ENCODE data around the gene RNF103.

Gene RNF103

GRCh38 chr2:86570059-86570458 is 53.6 kb downstream of the RNF103 start:
- no peak overlapping the region for H3K4me3 ChIP-seq (replicated peaks; ENCODE audit: low read depth, low read length)
- no peak for TF ChIP-seq CTCF (IDR thresholded peaks at IDR 0.05; ENCODE audit: low read length, missing control alignments)
- peak; percentile 39 for DNase-seq (ENCODE audit: low read depth)

- no peak for DNase-seq (ENCODE audit: low read depth)
- no peak overlapping the region for H3K4me3 ChIP-seq (replicated peaks; ENCODE audit: low read depth, low read length)
- no peak for TF ChIP-seq CTCF (IDR thresholded peaks at IDR 0.05; ENCODE audit: low read length, missing control alignments)
Observed at GRCh38 chr2:86566821-86567190, 56.9 kb downstream of the RNF103 start.

- no peak for TF ChIP-seq CTCF (IDR thresholded peaks at IDR 0.05; ENCODE audit: low read length, missing control alignments)
- no peak overlapping the region for H3K4me3 ChIP-seq (replicated peaks; ENCODE audit: low read depth, low read length)
- DNase-seq (ENCODE audit: low read depth): no peak
Observed at GRCh38 chr2:86566158-86566820, 57.4 kb downstream of the RNF103 start.

GRCh38 chr2:86563650-86564061 is 60.0 kb downstream of the RNF103 start:
- no peak for TF ChIP-seq CTCF (IDR thresholded peaks at IDR 0.05; ENCODE audit: low read length, missing control alignments)
- no peak for DNase-seq (ENCODE audit: low read depth)
- peak overlapping the region; percentile 92 for H3K4me3 ChIP-seq (replicated peaks; ENCODE audit: low read depth, low read length)

- peak; percentile 98 for DNase-seq (ENCODE audit: low read depth)
- peak within 1 kb of the TSS; percentile 92 for H3K4me3 ChIP-seq (replicated peaks; ENCODE audit: low read depth, low read length)
Observed at GRCh38 chr2:86562922-86563649, 60.6 kb downstream of the RNF103 start, which contains the start of gene CHMP3. CHMP3 (minus strand) TSS chr2:86563443; CDS start chr2:86563348, 95 bp downstream.

GRCh38 chr2:86562485-86562921 is 61.2 kb downstream of the RNF103 start:
- no peak for DNase-seq (ENCODE audit: low read depth)
- H3K4me3 ChIP-seq (replicated peaks; ENCODE audit: low read depth, low read length): peak overlapping the region; percentile 92
- no peak for TF ChIP-seq CTCF (IDR thresholded peaks at IDR 0.05; ENCODE audit: low read length, missing control alignments)

More at GRCh38 chr2:86562922-86563649, 60.6 kb downstream of the RNF103 start, which contains the start of gene CHMP3:
- no peak for TF ChIP-seq CTCF (IDR thresholded peaks at IDR 0.05; ENCODE audit: low read length, missing control alignments)
